ENCODE results near the gene BCAS3.

BCAS3 gene

GRCh38 chr17:61404913-61405685, 727.4 kb downstream of the BCAS3 start:
- no peak for DNase-seq

GRCh38 chr17:61405686-61406536, 728.3 kb downstream of the BCAS3 start:
- DNase-seq = peak; percentile 29

- no peak for DNase-seq
These were observed 728.8 kb downstream of the BCAS3 start for GRCh38 chr17:61406537-61406845.

- DNase-seq = no peak
These were observed 729.6 kb downstream of the BCAS3 start for GRCh38 chr17:61406971-61407911.

GRCh38 chr17:61408151-61409041, 730.7 kb downstream of the BCAS3 start:
- peak; percentile 50 for DNase-seq

- DNase-seq = peak; percentile 92
These were observed 731.9 kb downstream of the BCAS3 start for GRCh38 chr17:61409301-61410112.

GRCh38 chr17:61410141-61411010, 732.7 kb downstream of the BCAS3 start:
- peak; percentile 88 for DNase-seq

GRCh38 chr17:61411011-61411260, 733.3 kb downstream of the BCAS3 start:
- no peak for DNase-seq

GRCh38 chr17:61411261-61412142, 733.9 kb downstream of the BCAS3 start:
- peak; percentile 84 for DNase-seq

- peak; percentile 93 for DNase-seq
These were observed 734.6 kb downstream of the BCAS3 start for GRCh38 chr17:61412143-61412859.

- DNase-seq = no peak
These were observed 735.4 kb downstream of the BCAS3 start for GRCh38 chr17:61412860-61413660.

GRCh38 chr17:61413661-61414126, 736.0 kb downstream of the BCAS3 start:
- DNase-seq = no peak

GRCh38 chr17:61414141-61414935, 736.7 kb downstream of the BCAS3 start:
- DNase-seq = no peak

GRCh38 chr17:61414936-61415251, 737.2 kb downstream of the BCAS3 start:
- no peak for DNase-seq

GRCh38 chr17:61415374-61416210, 737.9 kb downstream of the BCAS3 start:
- no peak for DNase-seq

- DNase-seq = no peak
These were observed 738.5 kb downstream of the BCAS3 start for GRCh38 chr17:61416211-61416539.
